CD4-positive, alpha-beta T cell (primary cell): ENCODE measurements around the gene ATG4D. TPM values are rescaled to one million over a fixed set of nuclear protein-coding genes. Genes with fewer than 3 reads are reported as not detected.
"Not testable (repeated sequence)": the region's sequence is repeated elsewhere in the genome, so short reads cannot be mapped to it uniquely, and the experiment has no call there.

Experiments
- ATAC-seq: fragments of 200-7000 bp; cut with Tn5 transposase; one replicate; pipeline ENCODE4 v1.10.0; 2022; ENCODE audit warnings: mild to moderate bottlenecking; ENCODE audit not compliant: poor library complexity
- CTCF ChIA-PET: fragments of 350-600 bp; sonication (Branson Sonifier 250); formaldehyde crosslinking; loops from one replicate; lab custom pipeline; 2021; ENCODE audit warnings: antibody characterized with exemption, inconsistent platforms; lab: Charles Lee
- POLR2A ChIA-PET: fragments of 350-600 bp; sonication (Branson Sonifier 250); formaldehyde crosslinking; loops from one replicate; lab custom pipeline; 2021; ENCODE audit warnings: antibody characterized with exemption, inconsistent platforms; lab: Charles Lee
- DNase-seq, 14 experiments: peaks; one replicate each; pipeline ENCODE4 v3.0.0-alpha.2; 2013 to 2020; ENCODE audit warnings: mixed read lengths in 2 of 14
- H3K27ac ChIP-seq, 2 donors: one replicate each; pipeline versions ENCODE4 v1.5.1 to v1.7.0; 2013; ENCODE audit warnings: low read length in 2 of 2, low read depth in 1 of 2, mild to moderate bottlenecking in 1 of 2
- H3K27me3 ChIP-seq, 2 experiments: 1 replicate in 1 of 2; 2 replicates in 1 of 2; pipeline versions ENCODE4 v1.6.1 to v1.7.0; 2013; ENCODE audit warnings: low read length in 2 of 2, control low read depth in 1 of 2, mild to moderate bottlenecking in 1 of 2, moderate library complexity in 1 of 2; ENCODE audit not compliant: insufficient read depth in 2 of 2, control insufficient read depth in 1 of 2
- H3K36me3 ChIP-seq: one replicate; pipeline ENCODE4 v1.6.1; 2013; ENCODE audit warnings: low read length, control low read depth; ENCODE audit not compliant: insufficient read depth
- H3K4me1 ChIP-seq: one replicate; pipeline ENCODE4 v1.6.1; 2013; ENCODE audit warnings: low read length, control low read depth; ENCODE audit not compliant: insufficient read depth
- H3K4me3 ChIP-seq: one replicate; pipeline ENCODE4 v1.5.1; 2013; ENCODE audit warnings: mild to moderate bottlenecking, low read length, moderate library complexity
- H3K9me3 ChIP-seq, 2 experiments: 1 replicate in 1 of 2; 2 replicates in 1 of 2; pipeline versions ENCODE4 v1.6.1 to v1.7.0; 2013; ENCODE audit warnings: low read length in 2 of 2, mild to moderate bottlenecking in 2 of 2, control low read depth in 1 of 2, moderate library complexity in 1 of 2; ENCODE audit not compliant: control insufficient read depth in 1 of 2, insufficient read depth in 1 of 2
- H3K27ac Mint-ChIP-seq: one replicate; pipeline ENCODE4 v1.8.0; 2020; ENCODE audit warnings: mixed read lengths
- H3K27me3 Mint-ChIP-seq: one replicate; pipeline ENCODE4 v1.8.0; 2021; ENCODE audit warnings: mixed read lengths
- H3K36me3 Mint-ChIP-seq: one replicate; pipeline ENCODE4 v1.8.0; 2021; ENCODE audit warnings: low read depth, mixed read lengths
- H3K4me1 Mint-ChIP-seq: one replicate; pipeline ENCODE4 v1.8.0; 2021; ENCODE audit warnings: low read depth, mixed read lengths
- H3K4me3 Mint-ChIP-seq: one replicate; pipeline ENCODE4 v1.8.0; 2020; ENCODE audit warnings: mild to moderate bottlenecking, mixed read lengths
- H3K9me3 Mint-ChIP-seq: one replicate; pipeline ENCODE4 v1.8.0; 2020; ENCODE audit warnings: mixed read lengths
- CTCF ChIP-seq: fragments of 200-600 bp; IDR thresholded peaks from one replicate; pipeline ENCODE4 v1.8.0; 2022; ENCODE audit warnings: antibody characterized with exemption, mild to moderate bottlenecking
- intact Hi-C, 2 experiments: fragments of 100-400 bp; cut with DNase I in 1 of 2; cut with micrococcal nuclease in 1 of 2; formaldehyde crosslinking; loops; one replicate each; pipeline versions ENCODE4 v1.15.1 to v1.9.0; 2023 to 2025; cut with DNase I, micrococcal nuclease
- total RNA-seq, 174 experiments: library from RNA in 2 of 174; stranded (reverse) in 2 of 174; gene quantifications; one replicate each; pipeline ENCODE4 v1.2.3 and lab custom pipeline; 2021 to 2026

Gene ATG4D
- total RNA-seq, 2 experiments from 2014 or later: 81.1 to 84.6 TPM

- intact Hi-C loops: no loop called here
- Mint-ChIP-seq H3K4me1 (peaks cover 6% of the 10 kb centered on the region), H3K27me3 (peaks cover 14% of the 10 kb centered on the region), H3K9me3 (no peaks in the 10 kb centered on the region), H3K27ac (no peak overlapping the region), H3K36me3 (no peaks in the 10 kb centered on the region), H3K4me3 (no peak overlapping the region)
- CTCF ChIA-PET: interaction anchor here (0.7 kb wide), 1 partner anchor 43 kb away, joined by 3 read pairs; no protein-coding TSS in a partner anchor
- H3K9me3 ChIP-seq: no peaks in the 10 kb centered on the region
- no peak overlapping the region for H3K4me3 ChIP-seq
- POLR2A ChIA-PET: no interaction called here
- ATAC-seq (no peak), DNase-seq (no peak)
- H3K27me3 ChIP-seq: peaks cover 7 to 9% of the 10 kb centered on the region in 2 experiments
- TF ChIP-seq CTCF: no peak
- peaks cover 5% of the 10 kb centered on the region for H3K4me1 ChIP-seq
- H3K36me3 ChIP-seq: no peaks in the 10 kb centered on the region
- H3K27ac ChIP-seq: no peak overlapping the region
Measured at GRCh38 chr19:10538204-10538983, 5.3 kb upstream of the ATG4D start.

- H3K27ac ChIP-seq, H3K4me3 Mint-ChIP-seq, ATAC-seq, H3K36me3 Mint-ChIP-seq, CTCF ChIA-PET, H3K9me3 ChIP-seq, H3K4me3 ChIP-seq, H3K9me3 Mint-ChIP-seq, H3K4me1 Mint-ChIP-seq, H3K27me3 Mint-ChIP-seq, H3K27me3 ChIP-seq, H3K27ac Mint-ChIP-seq, H3K4me1 ChIP-seq, H3K36me3 ChIP-seq, DNase-seq, intact Hi-C loops: not testable (repeated sequence)
- POLR2A ChIA-PET: interaction anchor here (0.7 kb wide), 1 partner anchor 129 kb away, joined by 3 read pairs; no protein-coding TSS in a partner anchor
Measured at GRCh38 chr19:10539016-10539415, 4.7 kb upstream of the ATG4D start.

GRCh38 chr19:10543059-10543419 is 665 bp upstream of the ATG4D start:
- Histone ChIP-seq H3K36me3 (peaks cover 12% of the 10 kb centered on the region), H3K27ac (peak overlapping the region in 1 of 2 donors; percentile 78), H3K4me3 (peak overlapping the region; percentile 90), H3K4me1 (peaks cover 27% of the 10 kb centered on the region), H3K27me3 (peaks cover under 1 to 6% of the 10 kb centered on the region in 2 experiments), H3K9me3 (no peaks in the 10 kb centered on the region)
- Mint-ChIP-seq H3K36me3 (peaks cover 5% of the 10 kb centered on the region), H3K27ac (peak overlapping the region; percentile 79), H3K4me1 (peaks cover 18% of the 10 kb centered on the region), H3K27me3 (peaks cover 6% of the 10 kb centered on the region), H3K4me3 (peak overlapping the region; percentile 86), H3K9me3 (no peaks in the 10 kb centered on the region)
- no peak for ATAC-seq
- CTCF ChIA-PET: interaction anchor here (0.6 to 3.7 kb wide), 3 partner anchors 11 to 394 kb away, joined by 3 to 24 read pairs (median 3); partner anchors contain the start of genes CDKN2D and KRI1
- intact Hi-C loops: loop anchor here (1.0 to 5.0 kb wide), 4 partner anchors 23 to 110 kb away; partner anchors contain the start of genes KEAP1 (in 1 of the 2) and KRI1 (in 1 of the 2)
- no peak for DNase-seq
- TF ChIP-seq CTCF: no peak
- POLR2A ChIA-PET: interaction anchor here (0.6 to 1.7 kb wide), 5 partner anchors 8 to 174 kb away, joined by 3 to 9 read pairs (median 6); partner anchors contain the start of genes CDKN2D and KRI1
